Neural progenitor cell (in vitro differentiated cells): Measurements from ENCODE around the gene INS. TPM values are rescaled to one million over a fixed set of nuclear protein-coding genes. Genes with fewer than 3 reads are reported as not detected.

Source experiments
- DNase-seq: peaks from one replicate; pipeline ENCODE4 v3.0.0-alpha.2; 2016; ENCODE audit warnings: low spot score
- H2AFZ ChIP-seq: fragments of 200-600 bp; sonication (generic); replicated peaks from 2 replicates; pipeline ENCODE4 v1.6.1; 2016; ENCODE audit warnings: antibody characterized with exemption
- H3F3A ChIP-seq: fragments of 200-600 bp; sonication (generic); 2 replicates; pipeline ENCODE4 v1.6.1; 2016; ENCODE audit warnings: antibody characterized with exemption, low read depth
- H3K27ac ChIP-seq: fragments of 200-600 bp; sonication (generic); 2 replicates; pipeline ENCODE4 v1.5.1; 2016; ENCODE audit warnings: mild to moderate bottlenecking
- H3K27me3 ChIP-seq: fragments of 200-600 bp; sonication (generic); 2 replicates; pipeline ENCODE4 v1.6.1; 2016; ENCODE audit warnings: mild to moderate bottlenecking, moderate library complexity
- H3K36me3 ChIP-seq: fragments of 200-600 bp; sonication (generic); 2 replicates; pipeline ENCODE4 v1.5.1; 2016
- H3K4me1 ChIP-seq: fragments of 200-600 bp; sonication (generic); 2 replicates; pipeline ENCODE4 v1.6.1; 2016; ENCODE audit warnings: mixed run types
- H3K4me2 ChIP-seq: fragments of 200-600 bp; sonication (generic); 2 replicates; pipeline ENCODE4 v1.6.1; 2016
- H3K4me3 ChIP-seq: fragments of 200-600 bp; sonication (generic); 2 replicates; pipeline ENCODE4 v1.5.1; 2016
- H3K79me2 ChIP-seq: fragments of 200-600 bp; sonication (generic); 2 replicates; pipeline ENCODE4 v1.6.1; 2016; ENCODE audit warnings: low read depth
- H3K9ac ChIP-seq: fragments of 200-600 bp; sonication (generic); 2 replicates; pipeline ENCODE4 v1.6.1; 2016
- H3K9me3 ChIP-seq: fragments of 200-600 bp; sonication (generic); 2 replicates; pipeline ENCODE4 v1.5.1; 2016; ENCODE audit warnings: low read depth
- H4K20me1 ChIP-seq: fragments of 200-600 bp; sonication (generic); 2 replicates; pipeline ENCODE4 v1.6.1; 2016; ENCODE audit warnings: low read depth
- H3K27ac Mint-ChIP-seq: 3 replicates; pipeline ENCODE4 v1.8.0; 2021; ENCODE audit warnings: mixed read lengths
- H3K27me3 Mint-ChIP-seq: 2 replicates; pipeline ENCODE4 v1.8.0; 2022; ENCODE audit warnings: low read depth, mild to moderate bottlenecking, inconsistent platforms, moderate library complexity, mixed read lengths; ENCODE audit not compliant: insufficient read depth
- H3K36me3 Mint-ChIP-seq: 3 replicates; pipeline ENCODE4 v1.8.0; 2021; ENCODE audit warnings: mixed read lengths
- H3K4me1 Mint-ChIP-seq: 3 replicates; pipeline ENCODE4 v1.8.0; 2021; ENCODE audit warnings: mixed read lengths
- H3K4me3 Mint-ChIP-seq: 3 replicates; pipeline ENCODE4 v1.8.0; 2021; ENCODE audit warnings: mild to moderate bottlenecking, moderate library complexity, mixed read lengths
- H3K9me3 Mint-ChIP-seq: 3 replicates; pipeline ENCODE4 v1.8.0; 2020; ENCODE audit warnings: mixed read lengths
- CTCF ChIP-seq: fragments of 200-600 bp; sonication (generic); IDR thresholded peaks from 2 replicates; pipeline ENCODE4 v1.5.1; 2017; ENCODE audit warnings: antibody characterized with exemption, mild to moderate bottlenecking
- EZH2 ChIP-seq: fragments of 200-600 bp; sonication (generic); IDR thresholded peaks from 2 replicates; pipeline ENCODE4 v1.6.1; 2017; ENCODE audit warnings: antibody characterized with exemption, mild to moderate bottlenecking, moderate library complexity
- EZH2phosphoT487 ChIP-seq: fragments of 200-600 bp; sonication (generic); IDR thresholded peaks from 2 replicates; pipeline ENCODE4 v1.6.1; 2017; ENCODE audit warnings: antibody characterized with exemption
- total RNA-seq: library from RNA; depleted of rRNA; stranded (reverse); fragments of >200 nt; gene quantifications from 2 replicates; pipeline ENCODE4 v1.2.3, GENCODE V29; 2015; ENCODE audit warnings: low replicate concordance

The INS gene
- total RNA-seq, 1 donor from 2014 or later = not detected

GRCh38 chr11:2173761-2174160 is 12.8 kb upstream of the INS start:
- no peak overlapping the region for H2AFZ ChIP-seq

GRCh38 chr11:2173150-2173693 is 12.2 kb upstream of the INS start:
- Mint-ChIP-seq H3K9me3 (no peaks in the 10 kb centered on the region), H3K4me1 (peaks cover 10% of the 10 kb centered on the region), H3K36me3 (no peaks in the 10 kb centered on the region), H3K27me3 (peaks cover 11% of the 10 kb centered on the region), H3K4me3 (no peak overlapping the region), H3K27ac (peak overlapping the region; percentile 2)
- no peaks in the 10 kb centered on the region for H3K27me3 ChIP-seq
- no peaks in the 10 kb centered on the region for H3K9me3 ChIP-seq
- no peaks in the 10 kb centered on the region for H3K36me3 ChIP-seq
- TF ChIP-seq EZH2 (no peak), CTCF (peak; percentile 62)
- no peak overlapping the region for H3K4me2 ChIP-seq
- no peaks in the 10 kb centered on the region for H3K79me2 ChIP-seq
- peaks cover 25% of the 10 kb centered on the region for H3K4me1 ChIP-seq
- no peak overlapping the region for H3K4me3 ChIP-seq
- H3K9ac ChIP-seq = no peak overlapping the region
- DNase-seq = peak; percentile 62
- no peak overlapping the region for H3K27ac ChIP-seq
- no peaks in the 10 kb centered on the region for H3F3A ChIP-seq
- H4K20me1 ChIP-seq = no peaks in the 10 kb centered on the region
- no peak overlapping the region for H2AFZ ChIP-seq

More at GRCh38 chr11:2173761-2174160, 12.8 kb upstream of the INS start:
- Histone ChIP-seq H3F3A (no peaks in the 10 kb centered on the region), H3K79me2 (no peaks in the 10 kb centered on the region), H3K27me3 (no peaks in the 10 kb centered on the region), H3K9me3 (no peaks in the 10 kb centered on the region), H3K4me1 (peaks cover 24% of the 10 kb centered on the region), H3K9ac (no peak overlapping the region), H4K20me1 (no peaks in the 10 kb centered on the region), H3K27ac (no peak overlapping the region), H3K36me3 (no peaks in the 10 kb centered on the region), H3K4me2 (no peak overlapping the region), H3K4me3 (no peak overlapping the region)
- no peak overlapping the region for H3K27ac Mint-ChIP-seq
- H3K4me3 Mint-ChIP-seq = no peak overlapping the region
- H3K27me3 Mint-ChIP-seq = peaks cover 13% of the 10 kb centered on the region
- H3K36me3 Mint-ChIP-seq = no peaks in the 10 kb centered on the region
- no peak for DNase-seq
- H3K9me3 Mint-ChIP-seq = no peaks in the 10 kb centered on the region
- H3K4me1 Mint-ChIP-seq = peaks cover 14% of the 10 kb centered on the region
- no peak for TF ChIP-seq CTCF
- no peak for TF ChIP-seq EZH2phosphoT487
- TF ChIP-seq EZH2 = no peak

- Mint-ChIP-seq H3K27me3 (peaks cover 11% of the 10 kb centered on the region), H3K36me3 (no peaks in the 10 kb centered on the region), H3K27ac (no peak overlapping the region), H3K9me3 (no peaks in the 10 kb centered on the region), H3K4me3 (no peak overlapping the region), H3K4me1 (peaks cover 13% of the 10 kb centered on the region)
- H3K27me3 ChIP-seq = no peaks in the 10 kb centered on the region
- H3F3A ChIP-seq = no peaks in the 10 kb centered on the region
- TF ChIP-seq EZH2 (no peak), CTCF (no peak), EZH2phosphoT487 (no peak)
- no peak overlapping the region for H3K4me3 ChIP-seq
- no peak for DNase-seq
- peaks cover 25% of the 10 kb centered on the region for H3K4me1 ChIP-seq
- no peak overlapping the region for H3K27ac ChIP-seq
- no peaks in the 10 kb centered on the region for H3K36me3 ChIP-seq
- H2AFZ ChIP-seq = no peak overlapping the region
- no peaks in the 10 kb centered on the region for H3K79me2 ChIP-seq
- H3K9ac ChIP-seq = no peak overlapping the region
- no peaks in the 10 kb centered on the region for H3K9me3 ChIP-seq
- no peaks in the 10 kb centered on the region for H4K20me1 ChIP-seq
- H3K4me2 ChIP-seq = no peak overlapping the region
Observed at GRCh38 chr11:2172676-2173075, 11.7 kb upstream of the INS start.
